Measurements from ENCODE around the gene LRRC36. TPM values are rescaled to one million over a fixed set of nuclear protein-coding genes. Genes with fewer than 3 reads are reported as not detected.

LRRC36 gene
- total RNA-seq, 1 experiment from 2014 or later = 0.13 TPM

- CTCF ChIA-PET = interaction anchor here (0.8 to 3.4 kb wide), 13 partner anchors 10 to 186 kb away, joined by 3 to 27 read pairs (median 7); partner anchors contain the start of genes FHOD1, KCTD19, LRRC36 and TMEM208
- POLR2A ChIA-PET = interaction anchor here (1.2 kb wide), 1 partner anchor 32 kb away, joined by 3 read pairs; the partner anchor contains the start of gene FHOD1
- Mint-ChIP-seq H3K27me3 (ENCODE audit: low read depth) (peaks cover 23% of the 10 kb centered on the region), H3K9me3 (no peaks in the 10 kb centered on the region), H3K36me3 (no peaks in the 10 kb centered on the region; the same call in 1 of the 2 replicates), H3K4me3 (peak within 1 kb of the TSS; percentile 69), H3K27ac (no peak within 1 kb of the TSS), H3K4me1 (peaks cover 2% of the 10 kb centered on the region; the same call in 1 of the 2 replicates)
- ATAC-seq (peak; percentile 89), DNase-seq (ENCODE audit: low spot score) (peak; percentile 81)
- TF ChIP-seq PRRX2 (CRISPR knock-in tag; IDR thresholded peaks at IDR 0.05) (no peak), ZBTB43 (CRISPR knock-in tag; IDR thresholded peaks at IDR 0.05) (peak; percentile 84; the same call in 1 of the 2 replicates), KAT7 (CRISPR knock-in tag; IDR thresholded peaks at IDR 0.05; ENCODE audit: borderline replicate concordance) (no peak), FOXP1 (CRISPR knock-in tag; IDR thresholded peaks at IDR 0.05; ENCODE audit: borderline replicate concordance) (peak; percentile 97), TP53 (CRISPR knock-in tag; IDR thresholded peaks at IDR 0.05) (peak; percentile 93), ZNF219 (CRISPR knock-in tag; IDR thresholded peaks at IDR 0.05; ENCODE audit: borderline replicate concordance) (0 out of 2 replicates have a peak, but pooled peaks have one; percentile 65), RELA (CRISPR knock-in tag; IDR thresholded peaks at IDR 0.05; ENCODE audit: borderline replicate concordance) (peak; percentile 95; the same call in 1 of the 2 replicates), ZNF232 (CRISPR knock-in tag; IDR thresholded peaks at IDR 0.05) (peak; percentile 92; the same call in 1 of the 2 replicates), ZSCAN18 (CRISPR knock-in tag; IDR thresholded peaks at IDR 0.05) (no peak), AR (CRISPR knock-in tag; IDR thresholded peaks at IDR 0.05) (no peak), ZNF317 (CRISPR knock-in tag; IDR thresholded peaks at IDR 0.05; ENCODE audit: borderline replicate concordance, low read depth) (peak; percentile 57; the same call in 1 of the 2 replicates), JUN (CRISPR knock-in tag; IDR thresholded peaks at IDR 0.05) (0 out of 2 replicates have a peak, but pooled peaks have one; percentile 58), PREB (CRISPR knock-in tag; IDR thresholded peaks at IDR 0.05; ENCODE audit: borderline replicate concordance) (0 out of 2 replicates have a peak, but pooled peaks have one; percentile 64), CREB1 (CRISPR knock-in tag; IDR thresholded peaks at IDR 0.05) (peak; percentile 68; the same call in 1 of the 2 replicates), CBFB (CRISPR knock-in tag; IDR thresholded peaks at IDR 0.05; ENCODE audit: low read depth) (0 out of 2 replicates have a peak, but pooled peaks have one; percentile 55), ZNF423 (CRISPR knock-in tag; IDR thresholded peaks at IDR 0.05) (peak; percentile 65), SMAD3 (CRISPR knock-in tag; IDR thresholded peaks at IDR 0.05; ENCODE audit: borderline replicate concordance) (0 out of 2 replicates have a peak, but pooled peaks have one; percentile 36), ZNF121 (CRISPR knock-in tag; IDR thresholded peaks at IDR 0.05) (no peak), E2F4 (CRISPR knock-in tag; IDR thresholded peaks at IDR 0.05; ENCODE audit: borderline replicate concordance, low read depth) (peak; percentile 72; the same call in 1 of the 2 replicates), ELF4 (CRISPR knock-in tag; IDR thresholded peaks at IDR 0.05; ENCODE audit: low read depth) (peak; percentile 88), NR3C1 (CRISPR knock-in tag; conservative IDR thresholded peaks at IDR 0.05; ENCODE audit: low read depth) (no peak)
- TF ChIP-seq, protein P1, sequence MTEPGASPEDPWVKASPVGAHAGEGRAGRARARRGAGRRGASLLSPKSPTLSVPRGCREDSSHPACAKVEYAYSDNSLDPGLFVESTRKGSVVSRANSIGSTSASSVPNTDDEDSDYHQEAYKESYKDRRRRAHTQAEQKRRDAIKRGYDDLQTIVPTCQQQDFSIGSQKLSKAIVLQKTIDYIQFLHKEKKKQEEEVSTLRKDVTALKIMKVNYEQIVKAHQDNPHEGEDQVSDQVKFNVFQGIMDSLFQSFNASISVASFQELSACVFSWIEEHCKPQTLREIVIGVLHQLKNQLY (CRISPR knock-in tag; IDR thresholded peaks at IDR 0.05) = 0 out of 2 replicates have a peak, but pooled peaks have one; percentile 87
- TF ChIP-seq, protein P2, sequence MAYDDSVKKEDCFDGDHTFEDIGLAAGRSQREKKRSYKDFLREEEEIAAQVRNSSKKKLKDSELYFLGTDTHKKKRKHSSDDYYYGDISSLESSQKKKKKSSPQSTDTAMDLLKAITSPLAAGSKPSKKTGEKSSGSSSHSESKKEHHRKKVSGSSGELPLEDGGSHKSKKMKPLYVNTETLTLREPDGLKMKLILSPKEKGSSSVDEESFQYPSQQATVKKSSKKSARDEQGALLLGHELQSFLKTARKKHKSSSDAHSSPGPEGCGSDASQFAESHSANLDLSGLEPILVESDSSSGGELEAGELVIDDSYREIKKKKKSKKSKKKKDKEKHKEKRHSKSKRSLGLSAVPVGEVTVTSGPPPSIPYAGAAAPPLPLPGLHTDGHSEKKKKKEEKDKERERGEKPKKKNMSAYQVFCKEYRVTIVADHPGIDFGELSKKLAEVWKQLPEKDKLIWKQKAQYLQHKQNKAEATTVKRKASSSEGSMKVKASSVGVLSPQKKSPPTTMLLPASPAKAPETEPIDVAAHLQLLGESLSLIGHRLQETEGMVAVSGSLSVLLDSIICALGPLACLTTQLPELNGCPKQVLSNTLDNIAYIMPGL (CRISPR knock-in tag; IDR thresholded peaks at IDR 0.05) = peak; percentile 98
- TF ChIP-seq, protein P3, sequence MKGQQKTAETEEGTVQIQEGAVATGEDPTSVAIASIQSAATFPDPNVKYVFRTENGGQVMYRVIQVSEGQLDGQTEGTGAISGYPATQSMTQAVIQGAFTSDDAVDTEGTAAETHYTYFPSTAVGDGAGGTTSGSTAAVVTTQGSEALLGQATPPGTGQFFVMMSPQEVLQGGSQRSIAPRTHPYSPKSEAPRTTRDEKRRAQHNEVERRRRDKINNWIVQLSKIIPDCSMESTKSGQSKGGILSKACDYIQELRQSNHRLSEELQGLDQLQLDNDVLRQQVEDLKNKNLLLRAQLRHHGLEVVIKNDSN (CRISPR knock-in tag; IDR thresholded peaks at IDR 0.05) = peak; percentile 65
These were observed 47.1 kb upstream of the LRRC36 start, which contains the start of gene PLEKHG4 for GRCh38 chr16:67279296-67280089. Gene PLEKHG4, plus strand, starts transcription at chr16:67279532. Its CDS starts 513 bp downstream, at chr16:67280045.

All from WTC11 (cell line).